Astrocyte (in vitro differentiated cells and primary cell): ENCODE data around the gene GLRA2. TPM values are rescaled to one million over a fixed set of nuclear protein-coding genes. Genes with fewer than 3 reads are reported as not detected.
"Not testable (repeated sequence)": the region's sequence is repeated elsewhere in the genome, so short reads cannot be mapped to it uniquely, and the experiment has no call there.

Experiments
- DNase-seq: peaks from one replicate; pipeline ENCODE4 v3.0.0-alpha.2; 2010; ENCODE audit warnings: low read depth
- FAIRE-seq: peaks from 2 replicates; lab custom pipeline; 2011; peaks lifted over from hg19 to GRCh38; lab: Jason Lieb, UNC
- H2AFZ ChIP-seq: 2 replicates; pipeline ENCODE4 v1.6.0; 2012; ENCODE audit warnings: low read depth, low read length, inconsistent platforms
- H3K27ac ChIP-seq: 2 replicates; pipeline ENCODE4 v1.5.1; 2011; ENCODE audit warnings: low read depth, low read length, inconsistent platforms
- H3K27me3 ChIP-seq: 2 replicates; pipeline ENCODE4 v1.6.0; 2011; ENCODE audit warnings: low read length, inconsistent platforms; ENCODE audit not compliant: insufficient read depth
- H3K36me3 ChIP-seq: 2 replicates; pipeline ENCODE4 v1.5.1; 2011; ENCODE audit warnings: low read length, inconsistent platforms; ENCODE audit not compliant: insufficient read depth
- H3K4me1 ChIP-seq: 2 replicates; pipeline ENCODE4 v1.5.1; 2011; ENCODE audit warnings: low read length, inconsistent platforms; ENCODE audit not compliant: insufficient read depth
- H3K4me2 ChIP-seq: 2 replicates; pipeline ENCODE4 v1.6.0; 2012; ENCODE audit warnings: low read length, inconsistent platforms
- H3K4me3 ChIP-seq: 2 replicates; pipeline ENCODE4 v1.5.1; 2011; ENCODE audit warnings: low read depth, mild to moderate bottlenecking, low read length, inconsistent platforms; ENCODE audit not compliant: insufficient read depth
- H3K79me2 ChIP-seq: 2 replicates; pipeline ENCODE4 v1.6.0; 2012; ENCODE audit warnings: mild to moderate bottlenecking, low read length, inconsistent platforms; ENCODE audit not compliant: insufficient read depth
- H3K9ac ChIP-seq: 2 replicates; pipeline ENCODE4 v1.6.0; 2012; ENCODE audit warnings: mild to moderate bottlenecking, low read length, inconsistent platforms
- H3K9me3 ChIP-seq: 2 replicates; pipeline ENCODE4 v1.5.1; 2012; ENCODE audit warnings: low read depth, mild to moderate bottlenecking, low read length, inconsistent platforms; ENCODE audit not compliant: insufficient read depth
- H4K20me1 ChIP-seq: 2 replicates; pipeline ENCODE4 v1.6.0; 2012; ENCODE audit warnings: low read length, inconsistent platforms; ENCODE audit not compliant: insufficient read depth
- H3K27ac Mint-ChIP-seq: one replicate; pipeline ENCODE4 v1.8.0; 2021; ENCODE audit warnings: mild to moderate bottlenecking, mixed read lengths; ENCODE audit not compliant: unreplicated experiment
- H3K27me3 Mint-ChIP-seq: one replicate; pipeline ENCODE4 v1.8.0; 2021; ENCODE audit warnings: low read depth, mixed read lengths; ENCODE audit not compliant: unreplicated experiment
- H3K36me3 Mint-ChIP-seq: one replicate; pipeline ENCODE4 v1.8.0; 2021; ENCODE audit warnings: low read depth, mixed read lengths; ENCODE audit not compliant: unreplicated experiment
- H3K4me1 Mint-ChIP-seq: one replicate; pipeline ENCODE4 v1.8.0; 2021; ENCODE audit warnings: low read depth, mixed read lengths; ENCODE audit not compliant: unreplicated experiment
- H3K4me3 Mint-ChIP-seq: one replicate; pipeline ENCODE4 v1.8.0; 2021; ENCODE audit warnings: mild to moderate bottlenecking, moderate library complexity, mixed read lengths; ENCODE audit not compliant: unreplicated experiment
- H3K9me3 Mint-ChIP-seq: one replicate; pipeline ENCODE4 v1.8.0; 2021; ENCODE audit warnings: mild to moderate bottlenecking, mixed read lengths; ENCODE audit not compliant: unreplicated experiment
- CTCF ChIP-seq: IDR thresholded peaks from 2 replicates; pipeline ENCODE4 v1.5.1; 2011; ENCODE audit warnings: low read depth, mild to moderate bottlenecking, inconsistent platforms, low read length, moderate library complexity; ENCODE audit not compliant: insufficient read depth
- EZH2 ChIP-seq: IDR thresholded peaks from 2 replicates; pipeline ENCODE4 v1.6.1; 2012; ENCODE audit warnings: mild to moderate bottlenecking, low read length, inconsistent platforms; ENCODE audit not compliant: insufficient read depth
- total RNA-seq: library from RNA; stranded (reverse); gene quantifications from 2 replicates; pipeline ENCODE4 v1.2.1, GENCODE V29; 2021

The GLRA2 gene
- total RNA-seq, 1 donor from 2014 or later: not detected

- H3K36me3 Mint-ChIP-seq: no peaks in the 10 kb centered on the region
- no peaks in the 10 kb centered on the region for H3K27me3 ChIP-seq
- no peaks in the 10 kb centered on the region for H3K36me3 ChIP-seq
- no peak overlapping the region for H3K27ac ChIP-seq
- H4K20me1 ChIP-seq: no peaks in the 10 kb centered on the region
- no peak for TF ChIP-seq CTCF
- no peak for TF ChIP-seq EZH2
- peaks cover 18% of the 10 kb centered on the region for H3K4me1 ChIP-seq
- H3K4me1 Mint-ChIP-seq: peaks cover 20% of the 10 kb centered on the region
- peak; percentile 100 for FAIRE-seq
- H3K4me3 Mint-ChIP-seq: no peak overlapping the region
- peak; percentile 87 for DNase-seq
- H2AFZ ChIP-seq: no peak overlapping the region
- no peak overlapping the region for H3K9ac ChIP-seq
- H3K27ac Mint-ChIP-seq: peak overlapping the region; percentile 51
- H3K79me2 ChIP-seq: no peaks in the 10 kb centered on the region
- no peaks in the 10 kb centered on the region for H3K9me3 ChIP-seq
- no peaks in the 10 kb centered on the region for H3K27me3 Mint-ChIP-seq
- peaks cover 2% of the 10 kb centered on the region for H3K9me3 Mint-ChIP-seq
- H3K4me3 ChIP-seq: no peak overlapping the region
- H3K4me2 ChIP-seq: peak overlapping the region; percentile 43
Measured at GRCh38 chrX:14673764-14674163, 144.4 kb downstream of the GLRA2 start.

DNA sequence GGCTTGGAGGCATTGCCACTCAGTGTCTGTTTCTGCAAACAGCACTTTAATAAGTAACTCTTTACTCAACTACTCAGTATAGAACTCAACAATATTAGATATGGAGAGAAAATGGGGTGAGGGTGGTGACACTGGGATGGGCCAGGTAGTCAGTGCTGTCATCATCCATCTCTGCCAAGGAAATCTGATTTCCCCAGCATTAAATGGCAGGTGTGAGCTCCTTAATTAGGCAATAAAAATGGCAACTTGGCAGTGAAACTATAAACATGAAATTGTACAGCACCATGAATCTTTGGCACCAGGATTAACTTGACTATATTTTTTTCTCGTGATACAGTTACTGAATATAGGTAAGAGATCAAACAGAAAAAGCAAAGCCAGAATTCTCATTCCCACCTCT is 146.2 kb downstream of the GLRA2 start:
- H3K4me1 Mint-ChIP-seq: peaks cover 20% of the 10 kb centered on the region
- Histone ChIP-seq H3K27ac (no peak overlapping the region), H3K79me2 (no peaks in the 10 kb centered on the region), H3K4me1 (peaks cover 18% of the 10 kb centered on the region), H2AFZ (no peak overlapping the region), H3K9ac (no peak overlapping the region), H3K9me3 (no peaks in the 10 kb centered on the region), H3K4me3 (no peak overlapping the region), H3K27me3 (no peaks in the 10 kb centered on the region), H3K4me2 (no peak overlapping the region), H4K20me1 (no peaks in the 10 kb centered on the region), H3K36me3 (no peaks in the 10 kb centered on the region)
- peak; percentile 59 for FAIRE-seq
- H3K36me3 Mint-ChIP-seq: no peaks in the 10 kb centered on the region
- no peak for DNase-seq
- peaks cover 2% of the 10 kb centered on the region for H3K9me3 Mint-ChIP-seq
- TF ChIP-seq EZH2: no peak
- no peak for TF ChIP-seq CTCF
- no peak overlapping the region for H3K4me3 Mint-ChIP-seq
- no peak overlapping the region for H3K27ac Mint-ChIP-seq
- no peaks in the 10 kb centered on the region for H3K27me3 Mint-ChIP-seq

DNA sequence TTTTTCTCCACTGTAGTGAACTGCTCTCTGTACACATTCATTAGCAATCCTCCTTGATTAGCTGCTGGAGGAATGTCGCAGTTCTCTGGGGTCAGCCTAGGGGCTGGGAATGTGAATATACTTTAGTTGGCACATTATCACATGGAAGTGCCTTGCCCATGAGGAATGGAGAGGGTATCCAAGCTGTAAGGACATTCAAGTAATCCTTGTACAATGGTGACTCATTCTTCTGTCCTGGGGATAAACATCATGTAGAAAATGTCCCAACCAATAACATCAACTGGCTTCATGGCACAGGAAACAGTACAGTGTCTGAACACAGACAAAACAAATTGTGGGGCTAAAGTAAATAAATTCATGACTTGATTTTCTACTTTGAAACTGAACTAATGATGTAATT is 147.1 kb downstream of the GLRA2 start:
- TF ChIP-seq CTCF (no peak), EZH2 (no peak)
- Histone ChIP-seq H3K79me2 (no peaks in the 10 kb centered on the region), H3K27me3 (no peaks in the 10 kb centered on the region), H3K4me1 (peaks cover 18% of the 10 kb centered on the region), H3K27ac (no peak overlapping the region), H3K9ac (no peak overlapping the region), H2AFZ (no peak overlapping the region), H4K20me1 (no peaks in the 10 kb centered on the region), H3K4me3 (no peak overlapping the region), H3K4me2 (no peak overlapping the region), H3K9me3 (no peaks in the 10 kb centered on the region), H3K36me3 (no peaks in the 10 kb centered on the region)
- peak; percentile 97 for FAIRE-seq
- DNase-seq: peak; percentile 1
- no peaks in the 10 kb centered on the region for H3K27me3 Mint-ChIP-seq
- no peaks in the 10 kb centered on the region for H3K36me3 Mint-ChIP-seq
- H3K9me3 Mint-ChIP-seq: peaks cover 2% of the 10 kb centered on the region
- no peak overlapping the region for H3K27ac Mint-ChIP-seq
- H3K4me1 Mint-ChIP-seq: peaks cover 20% of the 10 kb centered on the region
- H3K4me3 Mint-ChIP-seq: no peak overlapping the region

- H3K9me3 Mint-ChIP-seq, H3K4me2 ChIP-seq, H3K27me3 Mint-ChIP-seq, H4K20me1 ChIP-seq, H3K36me3 ChIP-seq, FAIRE-seq, H3K4me3 Mint-ChIP-seq, H3K27ac Mint-ChIP-seq, H3K4me1 ChIP-seq, H3K36me3 Mint-ChIP-seq, H3K9ac ChIP-seq, H3K27me3 ChIP-seq, DNase-seq, H3K27ac ChIP-seq, H3K4me1 Mint-ChIP-seq, H3K9me3 ChIP-seq, H2AFZ ChIP-seq, H3K79me2 ChIP-seq, H3K4me3 ChIP-seq: not testable (repeated sequence)
Measured at GRCh38 chrX:14688331-14688730, 159.0 kb downstream of the GLRA2 start.
